Measurements from ENCODE around the gene CA11.
A peak's percentile ranks its signal among the peaks of the same experiment; 100 is the strongest.
"Not testable (repeated sequence)": the region's sequence is repeated elsewhere in the genome, so short reads cannot be mapped to it uniquely, and the experiment has no call there.

CA11 gene

GRCh38 chr19:48646001-48646721 is at the start of gene CA11:
Gene CA11 (minus strand): TSS chr19:48646187. CDS start chr19:48645632, 555 bp downstream.
- in situ Hi-C loops (cut with HindIII; ENCODE audit: low pct_unique_long_range_greater_than_20kb, low sequenced_read_pairs), result no loop called here
- peak; percentile 66 to 87 for DNase-seq (ENCODE audit: low read depth in 1 of 2, low spot score in 1 of 2)

DNA sequence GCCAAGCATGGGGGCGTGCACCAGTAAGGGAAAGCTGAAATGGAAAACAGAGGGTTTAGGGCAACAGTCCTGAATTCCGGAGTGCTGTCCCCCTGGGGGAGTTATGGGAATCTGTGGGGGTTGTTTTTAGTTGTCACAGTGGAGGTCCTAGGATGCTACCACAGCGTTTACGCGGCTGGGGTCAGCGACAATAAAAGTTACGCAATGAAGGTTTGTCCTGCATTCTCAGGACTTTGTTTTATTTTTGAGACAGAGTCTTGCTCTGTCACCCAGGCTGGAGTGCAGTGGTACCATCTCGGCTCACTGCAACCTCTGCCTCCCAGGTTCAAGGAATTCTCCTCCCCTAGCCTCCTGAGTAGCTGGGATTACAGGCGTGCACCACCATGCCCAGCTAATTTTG is 47.6 kb upstream of the CA11 start:
- in situ Hi-C loops (cut with HindIII; ENCODE audit: low pct_unique_long_range_greater_than_20kb, low sequenced_read_pairs); DNase-seq (ENCODE audit: low read depth in 1 of 2, low spot score in 1 of 2): not testable (repeated sequence)

More at GRCh38 chr19:48646001-48646721, at the start of gene CA11:
- no peak for TF ChIP-seq JUND (IDR thresholded peaks at IDR 0.05; ENCODE audit: low read depth)

- TF ChIP-seq JUND (IDR thresholded peaks at IDR 0.05; ENCODE audit: low read depth), result no peak
- no peak for DNase-seq (ENCODE audit: low read depth in 1 of 2, low spot score in 1 of 2)
- in situ Hi-C loops (cut with HindIII; ENCODE audit: low pct_unique_long_range_greater_than_20kb, low sequenced_read_pairs), result no loop called here
These were observed 43.5 kb upstream of the CA11 start for GRCh38 chr19:48689449-48689848.

GRCh38 chr19:48687776-48688175 is 41.8 kb upstream of the CA11 start:
- TF ChIP-seq JUND (IDR thresholded peaks at IDR 0.05; ENCODE audit: low read depth), result no peak
- in situ Hi-C loops (cut with HindIII; ENCODE audit: low pct_unique_long_range_greater_than_20kb, low sequenced_read_pairs), result no loop called here
- no peak for DNase-seq (ENCODE audit: low read depth in 1 of 2, low spot score in 1 of 2)

DNA sequence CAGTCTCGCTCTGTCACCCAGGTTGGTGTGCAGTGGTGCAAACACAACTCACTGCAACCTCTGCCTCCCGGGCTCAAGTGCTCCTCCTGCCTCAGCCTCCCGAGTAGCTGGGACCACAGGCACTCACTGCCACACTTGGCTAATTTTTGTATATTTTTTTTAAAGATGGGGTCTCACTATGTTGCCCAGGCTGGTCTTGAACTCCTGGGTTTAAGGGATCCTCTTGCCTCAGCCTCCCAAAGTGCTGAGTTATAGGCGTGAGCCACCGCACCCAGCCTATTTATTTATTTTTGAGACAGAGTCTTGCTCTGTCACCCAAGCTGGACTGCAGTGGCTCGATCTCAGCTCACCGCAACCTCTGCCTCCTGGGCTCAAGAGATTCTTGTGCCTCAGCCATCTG is 40.6 kb upstream of the CA11 start:
- in situ Hi-C loops (cut with HindIII; ENCODE audit: low pct_unique_long_range_greater_than_20kb, low sequenced_read_pairs); DNase-seq (ENCODE audit: low read depth in 1 of 2, low spot score in 1 of 2): not testable (repeated sequence)

DNA sequence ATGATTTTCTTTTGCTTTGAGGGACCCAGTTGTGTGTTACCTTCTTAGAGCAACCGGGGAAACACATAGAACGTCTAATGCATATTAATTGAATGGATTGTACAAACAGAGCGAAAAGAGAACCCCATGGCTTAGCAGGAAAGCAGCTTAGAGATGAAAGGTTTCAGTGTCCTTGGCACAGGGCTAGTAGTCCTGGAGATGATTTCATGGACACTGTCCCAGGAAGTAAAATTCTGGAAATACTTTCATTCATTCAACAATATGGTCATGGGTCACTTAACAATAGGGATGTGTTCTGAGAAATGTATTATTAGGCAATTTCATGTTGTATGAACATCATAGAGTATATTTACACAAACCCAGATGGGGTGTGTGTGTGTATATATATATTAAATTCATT is 40.1 kb upstream of the CA11 start:
- no peak for DNase-seq (ENCODE audit: low read depth in 1 of 2, low spot score in 1 of 2)
- in situ Hi-C loops (cut with HindIII; ENCODE audit: low pct_unique_long_range_greater_than_20kb, low sequenced_read_pairs), result no loop called here
- no peak for TF ChIP-seq JUND (IDR thresholded peaks at IDR 0.05; ENCODE audit: low read depth)

- TF ChIP-seq JUND (IDR thresholded peaks at IDR 0.05; ENCODE audit: low read depth), result no peak
- DNase-seq (ENCODE audit: low read depth in 1 of 2, low spot score in 1 of 2), result no peak
- in situ Hi-C loops (cut with HindIII; ENCODE audit: low pct_unique_long_range_greater_than_20kb, low sequenced_read_pairs), result no loop called here
These were observed 39.6 kb upstream of the CA11 start for GRCh38 chr19:48685583-48685982.

GRCh38 chr19:48683349-48683748 is 37.4 kb upstream of the CA11 start:
- DNase-seq (ENCODE audit: low read depth in 1 of 2, low spot score in 1 of 2), result no peak
- no peak for TF ChIP-seq JUND (IDR thresholded peaks at IDR 0.05; ENCODE audit: low read depth)
- in situ Hi-C loops (cut with HindIII; ENCODE audit: low pct_unique_long_range_greater_than_20kb, low sequenced_read_pairs), result no loop called here

DNA sequence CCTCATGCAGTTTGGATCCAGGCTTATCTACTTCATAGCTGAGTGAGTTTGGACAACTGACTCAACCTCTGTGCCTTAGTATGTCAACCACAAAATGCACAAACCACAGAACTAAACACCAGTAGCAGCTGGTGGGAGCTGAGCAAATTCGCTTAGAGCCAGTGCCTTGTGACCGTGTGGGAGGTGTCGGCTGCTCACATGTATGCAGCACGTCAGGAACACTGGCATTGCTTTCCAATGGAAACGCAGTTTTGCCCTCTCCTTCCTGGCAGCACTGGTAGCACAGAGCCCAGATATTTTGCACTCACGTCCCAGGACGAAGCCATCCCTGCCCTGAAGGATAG is 35.1 kb upstream of the CA11 start:
- in situ Hi-C loops (cut with HindIII; ENCODE audit: low pct_unique_long_range_greater_than_20kb, low sequenced_read_pairs), result no loop called here
- TF ChIP-seq JUND (IDR thresholded peaks at IDR 0.05; ENCODE audit: low read depth), result no peak
- no peak for DNase-seq (ENCODE audit: low read depth in 1 of 2, low spot score in 1 of 2)

GRCh38 chr19:48680436-48681126 is 34.6 kb upstream of the CA11 start:
- in situ Hi-C loops (cut with HindIII; ENCODE audit: low pct_unique_long_range_greater_than_20kb, low sequenced_read_pairs), result no loop called here
- no peak for TF ChIP-seq JUND (IDR thresholded peaks at IDR 0.05; ENCODE audit: low read depth)
- DNase-seq (ENCODE audit: low read depth in 1 of 2, low spot score in 1 of 2), result no peak

DNA sequence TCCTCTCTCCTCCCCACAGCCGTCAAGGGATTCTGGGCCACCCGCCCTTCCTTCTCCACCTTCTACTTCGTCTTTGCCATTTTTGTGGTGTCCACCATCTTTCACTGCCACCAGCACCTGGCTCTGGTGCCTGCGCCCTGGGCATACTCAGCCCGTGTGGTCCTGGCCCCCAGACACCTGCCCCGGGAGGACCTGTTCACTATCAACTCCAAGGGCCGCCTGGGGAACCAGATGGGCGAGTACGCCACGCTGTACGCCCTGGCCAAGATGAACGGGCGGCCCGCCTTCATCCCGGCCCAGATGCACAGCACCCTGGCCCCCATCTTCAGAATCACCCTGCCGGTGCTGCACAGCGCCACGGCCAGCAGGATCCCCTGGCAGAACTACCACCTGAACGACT is 34.0 kb upstream of the CA11 start:
- in situ Hi-C loops (cut with HindIII; ENCODE audit: low pct_unique_long_range_greater_than_20kb, low sequenced_read_pairs); DNase-seq (ENCODE audit: low read depth in 1 of 2, low spot score in 1 of 2): not testable (repeated sequence)

DNA sequence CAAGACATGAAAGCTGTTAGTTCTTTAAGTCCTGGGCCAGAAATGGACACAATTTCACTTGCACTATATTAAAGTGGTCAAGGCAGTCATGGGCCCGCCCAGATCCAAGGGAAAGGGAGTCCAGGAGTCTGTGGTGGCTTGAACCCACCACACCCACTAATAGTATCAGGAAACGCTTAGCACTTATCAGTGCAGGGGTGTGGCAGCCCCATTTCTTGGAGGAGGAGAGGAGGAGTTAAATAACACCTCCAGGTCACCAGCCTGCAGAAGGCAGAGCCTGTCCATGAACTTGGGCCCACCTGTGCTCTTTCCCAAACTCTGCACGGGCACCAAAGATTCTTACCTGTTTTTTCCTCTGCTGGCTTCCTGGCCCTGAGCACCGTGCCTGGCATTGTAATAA is 32.2 kb upstream of the CA11 start:
- no peak for DNase-seq (ENCODE audit: low read depth in 1 of 2, low spot score in 1 of 2)
- TF ChIP-seq JUND (IDR thresholded peaks at IDR 0.05; ENCODE audit: low read depth), result no peak
- in situ Hi-C loops (cut with HindIII; ENCODE audit: low pct_unique_long_range_greater_than_20kb, low sequenced_read_pairs), result no loop called here

- no peak for DNase-seq (ENCODE audit: low read depth in 1 of 2, low spot score in 1 of 2)
- in situ Hi-C loops (cut with HindIII; ENCODE audit: low pct_unique_long_range_greater_than_20kb, low sequenced_read_pairs), result no loop called here
- TF ChIP-seq JUND (IDR thresholded peaks at IDR 0.05; ENCODE audit: low read depth), result no peak
These were observed 30.9 kb upstream of the CA11 start for GRCh38 chr19:48676887-48677286.

- DNase-seq (ENCODE audit: low read depth in 1 of 2, low spot score in 1 of 2), result no peak
- in situ Hi-C loops (cut with HindIII; ENCODE audit: low pct_unique_long_range_greater_than_20kb, low sequenced_read_pairs), result no loop called here
- no peak for TF ChIP-seq JUND (IDR thresholded peaks at IDR 0.05; ENCODE audit: low read depth)
These were observed 30.5 kb upstream of the CA11 start for GRCh38 chr19:48676487-48676886.

Data from T47D (cell line).